Bronchial epithelial cell (primary cell): Measurements from ENCODE around the gene RFLNA. TPM values are rescaled to one million over a fixed set of nuclear protein-coding genes. Genes with fewer than 3 reads are reported as not detected.
A peak's percentile ranks its signal among the peaks of the same experiment; 100 is the strongest.

Source experiments
- DNase-seq: peaks from one replicate; pipeline ENCODE4 v3.0.0-alpha.2; 2010; ENCODE audit warnings: low read depth
- FAIRE-seq: peaks from 2 replicates; lab custom pipeline; 2011; peaks lifted over from hg19 to GRCh38; lab: Jason Lieb, UNC
- H3K27me3 ChIP-seq: 2 replicates; pipeline ENCODE4 v1.5.1; 2011; ENCODE audit warnings: low read length; ENCODE audit not compliant: control insufficient read depth, insufficient read depth
- H3K36me3 ChIP-seq: 2 replicates; pipeline ENCODE4 v1.5.1; 2011; ENCODE audit warnings: low read length; ENCODE audit not compliant: control insufficient read depth, insufficient read depth
- H3K4me3 ChIP-seq: 2 replicates; pipeline ENCODE4 v1.5.1; 2011; ENCODE audit warnings: mild to moderate bottlenecking, low read depth, low read length, control low read depth
- CTCF ChIP-seq: IDR thresholded peaks from 2 replicates; pipeline ENCODE4 v1.5.1; 2011; ENCODE audit warnings: mild to moderate bottlenecking, moderate library complexity, low read length, control low read depth, inconsistent platforms; ENCODE audit not compliant: insufficient read depth, severe bottlenecking
- total RNA-seq: library from RNA; depleted of rRNA; stranded (reverse); fragments of >200 nt; gene quantifications from 2 replicates; pipeline ENCODE4 v1.2.1, GENCODE V29; 2014

Gene RFLNA
- total RNA-seq, 1 donor from 2014 or later: not detected

DNA sequence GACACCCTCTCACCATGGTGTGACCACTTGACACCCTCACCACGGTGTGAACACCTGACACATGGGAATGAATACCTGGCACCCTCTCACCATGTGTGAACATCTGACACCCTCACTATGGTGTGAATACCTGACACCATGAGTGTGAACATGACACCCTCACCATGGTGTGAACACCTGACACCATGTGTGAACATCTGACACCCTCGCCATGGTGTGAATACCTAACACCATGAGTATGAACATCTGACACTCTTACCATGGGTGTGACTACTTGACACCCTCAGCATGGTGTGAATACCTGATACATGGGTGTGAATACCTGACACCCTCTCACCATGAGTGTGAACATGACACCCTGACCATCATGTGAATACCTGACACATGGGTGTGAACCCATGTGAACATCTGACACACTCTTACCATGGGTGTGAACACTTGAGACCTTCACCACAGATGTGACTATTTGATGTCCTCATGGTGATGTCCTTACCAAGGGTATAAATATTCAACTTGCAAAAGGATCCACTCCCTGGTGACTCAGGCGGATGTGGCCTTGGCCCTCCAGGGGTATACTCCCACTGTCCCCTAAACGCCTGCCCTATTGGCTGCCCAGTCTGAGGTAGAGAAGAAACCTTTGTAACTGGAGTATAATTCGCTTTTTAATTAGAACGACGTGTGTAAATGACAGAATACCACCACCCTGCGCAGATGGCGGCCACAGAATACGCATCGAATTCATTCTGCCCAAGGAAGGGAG is 29.1 kb downstream of the RFLNA start:
- H3K27me3 ChIP-seq: no peaks in the 10 kb centered on the region
- peaks cover 12% of the 10 kb centered on the region for H3K36me3 ChIP-seq
- H3K4me3 ChIP-seq: no peak overlapping the region
- DNase-seq (no peak), FAIRE-seq (peak; percentile 93)
- no peak for TF ChIP-seq CTCF

GRCh38 chr12:124324803-124325705 is 30.2 kb downstream of the RFLNA start:
- H3K4me3 ChIP-seq: no peak overlapping the region
- no peaks in the 10 kb centered on the region for H3K27me3 ChIP-seq
- FAIRE-seq (no peak), DNase-seq (no peak)
- H3K36me3 ChIP-seq: peaks cover 12% of the 10 kb centered on the region
- TF ChIP-seq CTCF: no peak

DNA sequence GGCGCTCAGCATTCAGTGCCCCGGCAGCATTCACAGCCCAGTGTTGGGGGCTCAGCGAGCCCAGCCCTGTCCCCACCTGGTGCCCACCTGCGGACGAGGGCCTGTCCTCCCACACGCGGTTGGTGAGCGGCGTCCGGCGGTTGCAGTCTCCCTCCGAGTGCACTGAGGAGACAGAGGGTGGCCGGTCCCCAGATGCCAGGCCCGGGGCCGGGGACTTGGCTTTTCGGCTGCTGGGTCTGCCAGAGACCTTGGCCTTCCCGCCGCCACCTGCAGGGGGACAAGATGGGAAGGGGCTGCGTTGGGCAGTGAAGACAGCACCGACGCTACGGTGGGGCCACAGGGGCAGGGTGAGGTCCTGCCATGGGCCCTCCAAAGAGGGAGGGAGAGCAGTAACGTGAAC is 31.2 kb downstream of the RFLNA start:
- Histone ChIP-seq H3K36me3 (peaks cover 15% of the 10 kb centered on the region), H3K4me3 (no peak overlapping the region), H3K27me3 (no peaks in the 10 kb centered on the region)
- FAIRE-seq (no peak), DNase-seq (no peak)
- TF ChIP-seq CTCF: no peak

DNA sequence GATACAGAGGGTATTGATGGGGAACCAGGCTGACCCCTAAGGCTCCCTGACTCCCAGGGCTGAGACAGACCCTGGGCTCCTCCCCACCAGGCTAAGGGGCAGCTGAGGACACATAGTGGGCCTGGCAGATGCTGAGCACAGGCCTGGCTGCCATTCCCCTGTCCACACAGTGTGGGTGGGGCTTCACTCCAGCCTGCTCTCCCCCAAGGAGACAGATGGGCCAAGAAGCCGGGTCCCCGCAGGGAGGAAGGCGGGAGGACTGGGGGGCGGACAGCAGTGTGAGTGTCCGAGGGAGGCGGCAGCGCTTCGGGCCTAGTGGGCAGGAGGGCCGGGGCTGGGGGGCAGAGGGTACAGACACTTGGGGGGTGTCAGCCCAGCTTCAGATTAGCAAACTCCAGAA is 32.0 kb downstream of the RFLNA start:
- no peak for TF ChIP-seq CTCF
- Histone ChIP-seq H3K27me3 (no peaks in the 10 kb centered on the region), H3K36me3 (peaks cover 17% of the 10 kb centered on the region), H3K4me3 (no peak overlapping the region)
- DNase-seq (no peak), FAIRE-seq (no peak)

DNA sequence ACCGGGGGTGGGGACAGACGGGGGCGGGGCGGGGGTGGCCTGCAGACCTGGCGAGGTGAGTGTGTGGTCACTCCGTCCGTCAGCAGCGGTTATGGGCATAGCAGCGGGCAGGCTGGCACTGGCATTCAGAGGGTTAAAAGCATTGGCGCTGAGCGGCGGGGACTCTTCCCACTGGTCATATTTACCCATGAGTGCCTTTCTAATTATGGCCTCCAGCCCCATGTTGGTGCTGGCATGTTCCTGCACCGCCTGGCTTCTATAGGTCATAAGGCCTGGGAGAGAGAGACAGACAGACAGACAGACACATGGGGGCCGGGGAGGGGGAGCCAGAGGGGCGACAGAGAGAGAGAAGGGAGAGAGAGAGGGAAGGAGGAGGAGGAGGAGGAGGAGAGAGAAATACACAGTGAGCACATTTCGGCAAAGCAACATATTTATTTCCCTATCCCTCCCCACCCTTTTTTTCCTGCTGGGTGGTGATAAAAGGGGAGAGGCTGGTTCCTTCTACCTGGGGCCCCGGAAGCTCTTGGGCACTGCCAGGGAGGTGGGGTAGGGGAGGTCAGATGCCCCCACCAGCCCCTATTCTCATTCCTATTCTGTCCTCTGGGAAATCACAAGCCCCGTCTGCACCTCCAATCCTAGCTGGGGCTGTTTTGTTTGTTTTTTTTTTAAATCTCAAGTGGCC is 32.6 kb downstream of the RFLNA start:
- no peak for TF ChIP-seq CTCF
- H3K4me3 ChIP-seq: no peak overlapping the region
- H3K27me3 ChIP-seq: no peaks in the 10 kb centered on the region
- FAIRE-seq (no peak), DNase-seq (no peak)
- peaks cover 23% of the 10 kb centered on the region for H3K36me3 ChIP-seq
